Neural crest cell (in vitro differentiated cells): Measurements from ENCODE around the gene TRIP13. TPM values are rescaled to one million over a fixed set of nuclear protein-coding genes. Genes with fewer than 3 reads are reported as not detected.
"Not testable (repeated sequence)": the region's sequence is repeated elsewhere in the genome, so short reads cannot be mapped to it uniquely, and the experiment has no call there.

Experiments used
- DNase-seq: peaks from one replicate; pipeline ENCODE4 v3.0.0; 2021; ENCODE audit warnings: low read depth, mixed read lengths, low spot score
- H3K27ac Mint-ChIP-seq: one replicate; pipeline ENCODE4 v1.8.0; 2021; ENCODE audit warnings: mild to moderate bottlenecking, mixed read lengths; ENCODE audit not compliant: unreplicated experiment
- H3K27me3 Mint-ChIP-seq: 2 replicates; pipeline ENCODE4 v1.8.0; 2021; ENCODE audit warnings: low read depth, mild to moderate bottlenecking, mixed read lengths
- H3K36me3 Mint-ChIP-seq: 2 replicates; pipeline ENCODE4 v1.8.0; 2021; ENCODE audit warnings: low read depth, mild to moderate bottlenecking, mixed read lengths
- H3K4me1 Mint-ChIP-seq: 2 replicates; pipeline ENCODE4 v1.8.0; 2021; ENCODE audit warnings: mixed read lengths
- H3K4me3 Mint-ChIP-seq: one replicate; pipeline ENCODE4 v1.8.0; 2021; ENCODE audit warnings: mild to moderate bottlenecking, mixed read lengths
- H3K9me3 Mint-ChIP-seq: 2 replicates; pipeline ENCODE4 v1.8.0; 2021; ENCODE audit warnings: mixed read lengths
- total RNA-seq: library from RNA; stranded (reverse); gene quantifications from 2 replicates; pipeline ENCODE4 v1.2.1, GENCODE V29; 2021
- TF ChIP-seq, protein P1 (sequence below): fragments of 200-600 bp; sonication (generic); conservative IDR thresholded peaks from 2 replicates; pipeline ENCODE4 v1.5.0; 2021; ENCODE audit warnings: antibody characterized with exemption, mild to moderate bottlenecking

The TRIP13 gene
- total RNA-seq, 1 donor from 2014 or later: 32.6 TPM

GRCh38 chr5:931570-932145, 39.0 kb downstream of the TRIP13 start:
- Mint-ChIP-seq H3K4me3 (no peak overlapping the region), H3K36me3 (no peaks in the 10 kb centered on the region), H3K9me3 (no peaks in the 10 kb centered on the region), H3K27ac (no peak overlapping the region), H3K27me3 (peaks cover 8% of the 10 kb centered on the region), H3K4me1 (peaks cover 6% of the 10 kb centered on the region)
- DNase-seq: no peak
- TF ChIP-seq, protein P1, sequence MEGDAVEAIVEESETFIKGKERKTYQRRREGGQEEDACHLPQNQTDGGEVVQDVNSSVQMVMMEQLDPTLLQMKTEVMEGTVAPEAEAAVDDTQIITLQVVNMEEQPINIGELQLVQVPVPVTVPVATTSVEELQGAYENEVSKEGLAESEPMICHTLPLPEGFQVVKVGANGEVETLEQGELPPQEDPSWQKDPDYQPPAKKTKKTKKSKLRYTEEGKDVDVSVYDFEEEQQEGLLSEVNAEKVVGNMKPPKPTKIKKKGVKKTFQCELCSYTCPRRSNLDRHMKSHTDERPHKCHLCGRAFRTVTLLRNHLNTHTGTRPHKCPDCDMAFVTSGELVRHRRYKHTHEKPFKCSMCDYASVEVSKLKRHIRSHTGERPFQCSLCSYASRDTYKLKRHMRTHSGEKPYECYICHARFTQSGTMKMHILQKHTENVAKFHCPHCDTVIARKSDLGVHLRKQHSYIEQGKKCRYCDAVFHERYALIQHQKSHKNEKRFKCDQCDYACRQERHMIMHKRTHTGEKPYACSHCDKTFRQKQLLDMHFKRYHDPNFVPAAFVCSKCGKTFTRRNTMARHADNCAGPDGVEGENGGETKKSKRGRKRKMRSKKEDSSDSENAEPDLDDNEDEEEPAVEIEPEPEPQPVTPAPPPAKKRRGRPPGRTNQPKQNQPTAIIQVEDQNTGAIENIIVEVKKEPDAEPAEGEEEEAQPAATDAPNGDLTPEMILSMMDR: no peak

GRCh38 chr5:932151-932627, 39.5 kb downstream of the TRIP13 start:
- Mint-ChIP-seq H3K4me1 (peaks cover 6% of the 10 kb centered on the region), H3K9me3 (no peaks in the 10 kb centered on the region), H3K27me3 (peaks cover 8% of the 10 kb centered on the region)

GRCh38 chr5:932628-933250, 40.1 kb downstream of the TRIP13 start:
- peaks cover 3% of the 10 kb centered on the region for H3K27me3 Mint-ChIP-seq
- TF ChIP-seq, protein P1: no peak
- no peaks in the 10 kb centered on the region for H3K36me3 Mint-ChIP-seq
- H3K4me1 Mint-ChIP-seq: peaks cover 6% of the 10 kb centered on the region
- no peak for DNase-seq
- no peak overlapping the region for H3K27ac Mint-ChIP-seq
- H3K4me3 Mint-ChIP-seq: no peak overlapping the region
- no peaks in the 10 kb centered on the region for H3K9me3 Mint-ChIP-seq

More at GRCh38 chr5:932151-932627, 39.5 kb downstream of the TRIP13 start:
- TF ChIP-seq, protein P1: no peak
- no peak overlapping the region for H3K4me3 Mint-ChIP-seq
- no peak overlapping the region for H3K27ac Mint-ChIP-seq
- H3K36me3 Mint-ChIP-seq: no peaks in the 10 kb centered on the region
- no peak for DNase-seq

DNA sequence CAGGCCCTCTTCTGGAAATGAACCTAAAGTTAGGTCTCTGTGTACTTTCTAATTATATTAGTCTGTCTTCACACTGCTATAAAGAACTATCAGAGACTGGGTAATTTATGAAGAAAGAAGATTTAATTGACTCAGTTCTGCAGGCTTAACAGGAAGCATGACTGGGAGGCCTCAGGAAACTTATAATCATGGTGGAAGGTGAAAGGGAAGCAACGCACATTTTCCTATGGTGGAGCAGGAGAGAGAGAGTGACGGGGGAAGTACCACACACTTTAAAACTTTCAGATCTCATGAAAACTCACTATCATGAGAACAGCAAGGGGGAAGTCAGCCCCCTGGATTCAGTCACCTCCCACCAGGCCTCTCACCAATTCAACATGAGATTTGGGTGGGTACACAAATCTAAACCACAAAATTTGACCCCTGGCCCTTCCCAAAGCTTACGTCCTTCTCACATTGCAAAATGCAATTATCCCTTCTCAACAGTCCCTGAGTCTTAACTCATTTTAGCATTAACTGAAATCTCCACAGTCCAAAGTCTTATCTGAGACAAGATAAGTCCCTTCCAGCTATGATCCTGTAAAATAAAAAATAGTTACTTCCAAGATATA, 40.7 kb downstream of the TRIP13 start:
- H3K27ac Mint-ChIP-seq: no peak overlapping the region
- DNase-seq: no peak
- TF ChIP-seq, protein P1: no peak
- H3K4me1 Mint-ChIP-seq: peaks cover 6% of the 10 kb centered on the region
- no peaks in the 10 kb centered on the region for H3K36me3 Mint-ChIP-seq
- H3K4me3 Mint-ChIP-seq: no peak overlapping the region
- no peaks in the 10 kb centered on the region for H3K27me3 Mint-ChIP-seq
- H3K9me3 Mint-ChIP-seq: no peaks in the 10 kb centered on the region

GRCh38 chr5:933951-934350, 41.3 kb downstream of the TRIP13 start:
- not testable (repeated sequence) for H3K4me1 Mint-ChIP-seq, H3K27me3 Mint-ChIP-seq, H3K36me3 Mint-ChIP-seq, H3K4me3 Mint-ChIP-seq, H3K27ac Mint-ChIP-seq, H3K9me3 Mint-ChIP-seq, DNase-seq

GRCh38 chr5:934381-934967, 41.8 kb downstream of the TRIP13 start:
- H3K27me3 Mint-ChIP-seq, H3K27ac Mint-ChIP-seq, H3K9me3 Mint-ChIP-seq, H3K4me3 Mint-ChIP-seq, DNase-seq, H3K36me3 Mint-ChIP-seq, H3K4me1 Mint-ChIP-seq: not testable (repeated sequence)
